ENCODE results near the gene LCN12.

The LCN12 gene, protein sequence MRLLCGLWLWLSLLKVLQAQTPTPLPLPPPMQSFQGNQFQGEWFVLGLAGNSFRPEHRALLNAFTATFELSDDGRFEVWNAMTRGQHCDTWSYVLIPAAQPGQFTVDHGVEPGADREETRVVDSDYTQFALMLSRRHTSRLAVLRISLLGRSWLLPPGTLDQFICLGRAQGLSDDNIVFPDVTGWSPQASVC

DNA sequence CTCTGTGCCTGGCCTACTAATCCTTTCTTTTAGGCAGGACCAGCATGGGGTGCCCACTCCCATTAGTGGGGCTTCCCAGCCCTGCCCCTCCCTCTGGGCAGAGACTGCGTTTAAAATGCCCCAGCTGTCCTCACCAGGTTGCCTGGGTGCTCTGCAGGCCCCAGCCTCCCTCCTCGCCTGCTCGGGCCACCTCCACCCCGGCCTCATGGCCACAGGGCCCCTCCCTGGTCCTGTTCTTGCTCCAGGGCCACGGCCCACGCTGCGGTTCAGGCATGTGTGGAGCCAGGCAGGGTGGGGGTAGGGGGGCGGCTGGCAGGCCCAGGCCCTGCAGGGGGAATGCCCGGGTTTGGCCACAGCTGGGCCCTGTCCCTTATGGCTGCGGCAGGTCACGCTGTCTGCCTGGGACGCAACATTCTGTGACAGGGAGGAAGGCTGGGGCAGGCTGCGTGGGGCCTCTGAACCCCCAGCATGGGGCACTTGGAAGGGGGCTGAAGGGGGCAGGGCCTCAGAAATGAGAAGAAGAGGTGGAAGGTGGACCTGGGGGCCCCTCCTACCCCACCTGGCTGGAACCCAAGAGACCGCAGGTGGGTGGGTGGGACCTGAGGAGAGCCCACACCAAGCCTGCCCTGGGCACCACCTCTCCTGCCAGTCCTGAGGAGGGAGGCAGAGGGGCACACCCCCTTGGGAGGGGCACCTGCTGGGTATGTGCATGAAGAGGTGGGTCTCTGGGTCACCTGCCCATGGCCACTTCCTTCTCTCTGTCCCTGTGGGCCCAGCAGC is at the start of gene LCN12:
Gene LCN12 (plus strand): TSS at position 733 of the 780 bp plus-strand sequence. CDS start 55 bp downstream, outside the sequence.
- DNase-seq: peak in 1 of 3 experiments; percentile 48

- DNase-seq: no peak
Observed at GRCh38 chr9:136903041-136903554, 49.0 kb upstream of the LCN12 start.

- no peak for DNase-seq
Observed at GRCh38 chr9:136906266-136906665, 45.8 kb upstream of the LCN12 start.

GRCh38 chr9:136907011-136907914 is 44.8 kb upstream of the LCN12 start:
- DNase-seq: no peak

- DNase-seq: no peak
Observed at GRCh38 chr9:136910197-136910900, 41.7 kb upstream of the LCN12 start.

DNA sequence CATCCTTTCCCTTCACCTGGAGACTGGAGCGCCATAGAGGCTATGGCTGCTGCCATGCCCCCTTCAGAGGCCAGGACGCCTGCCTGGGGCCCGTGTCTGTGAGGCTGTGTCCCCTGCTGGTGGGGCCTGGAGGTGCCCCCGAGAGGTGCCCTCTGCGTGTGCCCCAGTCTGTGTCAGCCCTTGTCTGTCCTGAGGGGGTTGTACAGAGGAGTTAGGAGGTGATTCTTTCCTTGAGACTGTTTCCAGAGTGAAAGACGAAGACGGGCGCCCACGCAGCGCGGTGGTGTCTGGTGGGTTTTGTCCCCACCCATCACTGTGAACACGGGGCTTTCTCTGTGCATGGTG is 41.2 kb upstream of the LCN12 start:
- DNase-seq: no peak

DNA sequence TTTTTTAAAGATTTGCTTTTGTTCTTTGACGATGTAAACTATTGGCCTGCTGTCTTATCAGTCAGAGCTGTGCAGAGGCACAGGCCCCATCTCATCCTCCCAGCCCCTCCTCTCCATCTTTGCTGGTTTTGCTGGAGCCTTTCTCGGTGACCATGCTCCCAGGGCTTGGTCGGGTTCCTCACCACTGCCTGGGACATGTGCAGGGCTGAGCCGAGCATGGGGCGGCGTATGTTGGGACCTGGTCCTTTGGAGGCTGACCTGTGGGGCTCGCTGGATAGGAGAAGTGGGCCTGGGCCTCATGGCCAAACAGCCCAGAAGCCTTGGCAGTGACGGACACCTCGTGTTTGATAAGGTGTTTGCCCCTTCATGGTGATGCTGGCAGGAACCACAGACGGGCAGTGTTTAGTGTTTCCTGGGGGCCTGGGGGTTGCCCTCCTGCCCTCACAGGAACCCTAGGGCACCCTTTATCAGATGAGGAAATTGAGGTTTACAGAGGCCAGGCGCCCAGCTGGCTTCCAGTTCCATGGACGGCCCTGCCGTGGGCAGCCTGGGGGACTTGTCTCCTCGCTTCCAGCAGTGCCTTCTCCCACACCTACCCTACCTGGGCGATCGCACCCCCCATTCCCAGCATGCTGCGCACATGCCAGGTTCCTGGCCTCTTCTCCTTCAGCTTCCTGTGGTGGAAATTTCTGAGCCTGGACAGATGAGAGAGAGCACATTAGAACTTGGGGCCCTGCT is 38.2 kb upstream of the LCN12 start:
- no peak for DNase-seq

DNA sequence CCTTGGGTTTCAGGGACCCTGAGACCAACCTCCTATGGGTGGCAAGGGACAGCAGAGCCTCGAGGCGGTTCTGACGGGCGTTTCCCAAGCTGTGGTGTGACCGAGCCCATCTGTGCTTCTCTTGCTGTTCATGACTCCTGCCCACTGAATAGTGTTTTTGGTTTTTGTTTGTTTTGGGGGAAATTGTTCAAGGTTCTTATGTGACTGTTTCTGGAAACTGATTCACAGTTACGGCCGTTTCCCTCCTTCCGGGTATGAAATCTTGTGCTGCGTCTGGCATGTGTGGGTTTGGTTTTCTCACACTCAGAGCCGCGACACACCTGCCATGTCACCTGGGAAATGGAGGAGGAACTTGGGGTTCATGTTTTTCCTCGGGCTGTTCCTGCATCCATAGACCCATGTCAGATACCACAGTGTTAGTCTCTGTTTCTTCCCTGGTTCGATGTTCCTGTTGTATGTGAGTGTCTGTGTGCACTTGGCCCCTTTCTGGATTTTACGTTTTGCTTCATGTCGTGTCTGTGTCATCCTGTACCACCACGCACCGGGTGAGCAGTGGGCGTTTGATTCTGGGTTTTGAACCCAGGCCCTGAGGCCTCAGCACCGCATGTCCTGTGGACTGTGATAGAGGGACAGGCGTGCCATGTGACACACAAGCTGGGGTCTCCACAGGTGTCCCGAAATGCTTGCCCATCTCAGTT is 36.3 kb upstream of the LCN12 start:
- no peak for DNase-seq

DNA sequence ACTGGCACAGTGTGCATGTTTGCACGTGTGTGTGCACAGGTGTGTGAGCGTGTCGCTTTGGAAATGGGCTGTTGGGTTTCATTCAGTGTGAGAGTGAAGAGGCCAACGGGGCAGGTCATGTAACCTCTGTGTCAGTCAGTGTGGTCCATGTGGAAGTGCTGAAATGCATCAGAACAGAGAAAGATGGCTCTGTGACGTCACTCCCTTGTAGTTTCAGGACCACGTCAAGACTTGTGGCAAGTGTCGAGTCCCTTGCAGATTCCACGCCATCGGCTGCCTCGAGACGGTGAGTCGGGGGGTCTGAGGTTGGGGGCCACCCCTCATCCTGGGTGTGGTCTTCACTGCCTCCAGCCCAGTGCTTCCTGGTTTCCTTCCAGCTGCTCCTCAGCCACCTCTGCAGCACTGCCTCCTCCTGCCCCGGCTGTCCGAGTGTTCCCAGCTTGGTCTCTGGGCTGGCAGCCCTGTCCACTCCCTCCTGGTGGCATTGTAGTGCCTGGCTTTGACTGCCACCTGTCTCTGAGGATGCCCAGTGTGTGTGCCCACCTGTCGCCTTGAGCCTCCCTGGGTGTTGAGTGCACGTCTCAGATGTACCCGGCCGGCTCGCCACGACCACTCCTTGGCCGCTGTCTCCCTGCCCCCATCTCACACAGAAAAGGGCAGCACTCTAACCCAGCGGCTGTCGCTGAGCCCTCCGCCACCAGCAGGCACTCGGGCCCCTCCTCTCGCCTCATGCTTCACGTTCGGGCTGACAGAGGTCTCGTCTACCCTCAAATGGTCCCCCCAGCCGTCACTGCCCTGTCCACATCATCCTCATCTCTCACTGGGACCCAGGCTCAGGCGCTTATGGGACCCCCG is 35.5 kb upstream of the LCN12 start:
- DNase-seq: no peak

DNA sequence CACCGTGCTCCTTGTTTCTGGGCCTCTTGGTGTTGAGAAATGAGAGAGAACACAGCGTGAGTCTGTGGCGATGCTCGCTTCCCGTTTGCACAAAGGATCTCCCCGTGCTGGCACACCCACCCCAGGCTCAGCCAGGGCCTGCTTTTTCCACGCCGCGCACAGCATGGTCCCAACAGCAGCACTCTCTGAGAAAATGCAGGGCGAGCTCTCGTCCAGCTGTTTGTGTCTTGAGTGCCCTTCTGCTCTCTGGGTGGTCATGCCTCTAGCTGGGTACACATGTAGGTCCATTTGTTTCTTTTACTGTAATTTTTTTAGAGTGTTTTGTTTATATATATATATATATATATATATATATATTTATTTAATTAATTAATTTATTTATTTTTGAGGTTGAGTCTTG is 34.2 kb upstream of the LCN12 start:
- no peak for DNase-seq

- no peak for DNase-seq
Observed at GRCh38 chr9:136920069-136920468, 32.0 kb upstream of the LCN12 start.

DNA sequence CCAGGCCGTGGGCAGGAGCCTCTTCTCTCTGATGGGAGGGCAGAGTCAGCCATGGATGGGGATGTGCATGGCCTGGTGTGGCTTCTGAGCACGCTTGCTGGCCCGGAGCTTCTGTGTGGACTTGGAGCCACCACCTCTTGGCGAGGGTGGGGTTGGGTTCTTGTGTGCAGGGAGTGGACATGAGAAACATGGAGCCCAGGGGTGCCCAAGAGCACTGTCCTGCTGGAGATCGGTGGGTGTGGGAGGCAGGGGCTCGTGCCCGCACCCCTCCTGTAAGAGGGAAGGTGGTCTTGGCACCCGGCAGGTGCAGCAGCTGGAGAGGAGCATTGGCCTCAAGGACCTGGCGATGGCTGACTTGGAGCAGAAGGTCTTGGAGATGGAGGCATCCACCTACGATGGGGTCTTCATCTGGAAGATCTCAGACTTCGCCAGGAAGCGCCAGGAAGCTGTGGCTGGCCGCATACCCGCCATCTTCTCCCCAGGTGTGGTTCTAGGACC is 31.3 kb upstream of the LCN12 start:
- no peak for DNase-seq

GRCh38 chr9:136921307-136921706 is 30.8 kb upstream of the LCN12 start:
- no peak for DNase-seq

DNA sequence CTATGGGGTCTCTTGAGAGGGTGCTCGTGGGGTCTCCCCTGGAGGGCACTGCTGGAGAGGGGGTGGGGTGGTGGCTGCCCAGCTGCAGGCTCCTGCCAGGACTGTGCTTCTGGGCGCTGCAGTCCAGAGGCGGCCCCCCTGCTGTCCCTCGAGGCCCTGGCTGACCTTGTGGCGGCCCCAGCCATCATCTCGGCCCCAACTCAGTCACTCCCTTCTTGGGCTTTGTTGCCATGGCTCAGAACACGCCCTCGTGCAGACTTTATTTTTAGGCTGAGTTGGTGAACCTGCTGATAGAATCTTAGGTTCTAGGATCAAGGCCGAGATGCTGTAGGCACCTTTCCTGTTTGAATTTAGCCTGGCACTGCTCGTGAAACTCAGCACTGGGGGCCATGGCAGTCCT is 30.4 kb upstream of the LCN12 start:
- DNase-seq: no peak

DNA sequence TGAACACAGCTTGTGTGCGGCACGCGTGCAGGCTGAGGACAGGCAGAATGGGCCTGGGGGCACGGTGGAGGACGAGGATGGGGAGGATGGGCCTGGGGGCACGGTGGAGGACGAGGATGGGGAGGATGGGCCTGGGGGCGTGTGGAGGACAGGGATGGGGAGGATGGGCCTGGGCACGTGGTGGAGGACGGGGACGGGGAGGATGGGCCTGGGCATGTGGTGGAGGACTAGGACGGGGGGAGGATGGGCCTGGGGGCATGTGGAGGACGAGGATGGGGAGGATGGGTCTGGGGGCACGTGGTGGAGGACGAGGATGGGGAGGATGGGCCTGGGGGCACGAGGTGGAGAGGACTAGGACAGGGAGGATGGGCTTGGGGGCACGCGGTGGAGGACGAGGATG is 29.5 kb upstream of the LCN12 start:
- no peak for DNase-seq

DNA sequence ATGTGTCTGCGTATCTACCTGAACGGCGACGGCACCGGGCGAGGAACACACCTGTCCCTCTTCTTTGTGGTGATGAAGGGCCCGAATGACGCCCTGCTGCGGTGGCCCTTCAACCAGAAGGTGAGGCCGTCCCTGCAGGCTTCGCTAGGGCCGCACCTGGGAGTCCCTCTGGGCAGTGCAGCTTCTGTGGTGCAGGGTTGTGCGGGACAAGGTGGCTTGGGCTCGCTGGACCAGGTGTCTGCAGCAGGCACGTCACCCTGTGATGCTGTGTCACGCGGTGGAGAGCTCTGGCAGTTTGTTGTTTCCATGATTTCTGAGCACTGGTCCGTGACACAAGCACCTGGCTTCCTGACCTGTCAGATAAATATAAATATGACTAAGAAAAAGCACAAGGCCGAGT is 28.2 kb upstream of the LCN12 start:
- DNase-seq: peak; percentile 58 to 77 (median 61)

DNA sequence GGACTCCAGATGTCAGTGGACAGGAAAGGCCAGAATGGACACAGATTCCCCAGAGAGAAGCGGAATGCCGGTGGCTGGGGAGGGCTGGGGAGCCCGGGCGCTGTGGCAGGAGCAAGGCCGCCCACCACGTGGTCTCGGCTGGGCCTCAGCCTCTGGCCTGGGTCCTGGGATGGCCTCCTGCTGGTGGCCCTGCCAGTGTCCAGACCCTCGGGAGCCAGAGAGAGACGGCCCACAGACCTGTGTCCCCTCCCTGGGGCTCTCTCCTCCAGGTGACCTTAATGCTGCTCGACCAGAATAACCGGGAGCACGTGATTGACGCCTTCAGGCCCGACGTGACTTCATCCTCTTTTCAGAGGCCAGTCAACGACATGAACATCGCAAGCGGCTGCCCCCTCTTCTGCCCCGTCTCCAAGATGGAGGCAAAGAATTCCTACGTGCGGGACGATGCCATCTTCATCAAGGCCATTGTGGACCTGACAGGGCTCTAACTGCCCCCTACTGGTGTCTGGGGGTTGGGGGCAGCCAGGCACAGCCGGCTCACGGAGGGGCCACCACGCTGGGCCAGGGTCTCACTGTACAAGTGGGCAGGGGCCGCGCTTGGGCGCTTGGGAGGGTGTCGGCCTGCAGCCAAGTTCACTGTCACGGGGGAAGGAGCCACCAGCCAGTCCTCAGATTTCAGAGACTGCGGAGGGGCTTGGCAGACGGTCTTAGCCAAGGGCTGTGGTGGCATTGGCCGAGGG is 26.5 kb upstream of the LCN12 start:
- no peak for DNase-seq

- no peak for DNase-seq
Observed at GRCh38 chr9:136926154-136926704, 25.8 kb upstream of the LCN12 start.

GRCh38 chr9:136926749-136927148 is 25.3 kb upstream of the LCN12 start:
- DNase-seq: no peak
